Ascending aorta (tissue), 2 donors: ENCODE data around the gene CXCR3. TPM values are rescaled to one million over a fixed set of nuclear protein-coding genes. Genes with fewer than 3 reads are reported as not detected.
"Not testable (repeated sequence)": the region's sequence is repeated elsewhere in the genome, so short reads cannot be mapped to it uniquely, and the experiment has no call there.

Experiments used
- DNase-seq, 2 donors: peaks; one replicate each; pipeline ENCODE4 v3.0.0-alpha.2; 2019; ENCODE audit warnings: low spot score in 2 of 2
- H3K27ac ChIP-seq, 2 donors: fragments of 200-600 bp; sonication (generic); one replicate each; pipeline ENCODE4 v1.5.1; 2016 to 2017; ENCODE audit warnings: mild to moderate bottlenecking in 1 of 2
- H3K27me3 ChIP-seq: fragments of 200-600 bp; sonication (generic); one replicate; pipeline ENCODE4 v1.5.1; 2017
- H3K36me3 ChIP-seq, 2 donors: fragments of 200-600 bp; sonication (generic); one replicate each; pipeline ENCODE4 v1.5.1; 2016
- H3K4me1 ChIP-seq, 2 donors: fragments of 200-600 bp; sonication (generic); one replicate each; pipeline ENCODE4 v1.5.1; 2016 to 2017; ENCODE audit warnings: mild to moderate bottlenecking in 1 of 2
- H3K4me3 ChIP-seq, 2 donors: fragments of 200-600 bp; sonication (generic); one replicate each; pipeline ENCODE4 v1.5.1; 2016 to 2017; ENCODE audit warnings: mild to moderate bottlenecking in 1 of 2
- H3K9me3 ChIP-seq, 2 donors: fragments of 200-600 bp; sonication (generic); one replicate each; pipeline ENCODE4 v1.5.1; 2016
- intact Hi-C: fragments of 100-400 bp; cut with DNase I; formaldehyde crosslinking; loops from one replicate; pipeline ENCODE4 v1.15.1; 2023
- total RNA-seq: library from RNA; depleted of rRNA; stranded (reverse); fragments of >200 nt; gene quantifications from one replicate; pipeline ENCODE4 v1.1.0, GENCODE V29; 2016
- TF ChIP-seq, protein P1 (sequence below), 3 experiments: fragments of 200-600 bp in 2 of 3; fragments of 450-650 bp in 1 of 3; sonication (generic) in 2 of 3; IDR thresholded peaks; one replicate each; pipeline ENCODE4 v1.5.1; 2016 to 2019; ENCODE audit warnings: antibody characterized with exemption in 3 of 3, mild to moderate bottlenecking in 1 of 3, moderate library complexity in 1 of 3

The CXCR3 gene
- total RNA-seq, 1 donor from 2014 or later: not detected

DNA sequence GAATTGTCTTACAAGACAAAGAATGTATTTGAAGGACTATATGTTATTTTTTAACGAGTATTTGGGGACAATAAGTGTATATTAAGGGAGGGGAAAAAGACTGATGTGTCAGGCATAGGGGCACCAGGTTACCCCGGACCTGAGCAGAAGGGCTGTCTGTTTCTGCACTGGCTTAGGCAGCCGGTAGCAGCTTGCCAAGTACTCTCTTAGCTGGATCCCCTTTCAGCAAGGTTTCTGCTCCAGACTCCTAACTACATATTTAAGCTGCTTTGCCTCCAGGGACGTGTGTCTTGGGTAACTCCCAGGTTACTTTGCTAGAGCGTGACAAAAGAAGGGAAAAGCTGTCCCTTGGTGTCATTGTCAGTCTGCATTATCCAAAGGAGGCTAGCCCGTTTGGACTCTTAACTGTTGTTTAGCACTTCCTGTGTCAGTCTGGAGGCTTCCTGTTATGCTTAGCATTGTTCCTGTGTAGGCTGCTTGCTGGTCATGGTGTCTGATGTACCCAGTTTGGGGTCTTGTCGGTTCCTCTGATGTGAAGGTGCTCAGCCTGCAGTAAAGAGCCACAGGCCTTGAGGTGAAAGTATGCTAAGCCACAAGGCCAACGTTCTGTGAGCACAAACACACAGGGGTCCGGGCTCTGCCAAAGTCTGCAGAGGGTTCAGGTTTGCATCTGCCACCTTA lies 11.6 kb downstream of the CXCR3 start:
- H3K4me1 ChIP-seq: no peaks in the 10 kb centered on the region
- H3K4me3 ChIP-seq: no peak overlapping the region
- TF ChIP-seq, protein P1, sequence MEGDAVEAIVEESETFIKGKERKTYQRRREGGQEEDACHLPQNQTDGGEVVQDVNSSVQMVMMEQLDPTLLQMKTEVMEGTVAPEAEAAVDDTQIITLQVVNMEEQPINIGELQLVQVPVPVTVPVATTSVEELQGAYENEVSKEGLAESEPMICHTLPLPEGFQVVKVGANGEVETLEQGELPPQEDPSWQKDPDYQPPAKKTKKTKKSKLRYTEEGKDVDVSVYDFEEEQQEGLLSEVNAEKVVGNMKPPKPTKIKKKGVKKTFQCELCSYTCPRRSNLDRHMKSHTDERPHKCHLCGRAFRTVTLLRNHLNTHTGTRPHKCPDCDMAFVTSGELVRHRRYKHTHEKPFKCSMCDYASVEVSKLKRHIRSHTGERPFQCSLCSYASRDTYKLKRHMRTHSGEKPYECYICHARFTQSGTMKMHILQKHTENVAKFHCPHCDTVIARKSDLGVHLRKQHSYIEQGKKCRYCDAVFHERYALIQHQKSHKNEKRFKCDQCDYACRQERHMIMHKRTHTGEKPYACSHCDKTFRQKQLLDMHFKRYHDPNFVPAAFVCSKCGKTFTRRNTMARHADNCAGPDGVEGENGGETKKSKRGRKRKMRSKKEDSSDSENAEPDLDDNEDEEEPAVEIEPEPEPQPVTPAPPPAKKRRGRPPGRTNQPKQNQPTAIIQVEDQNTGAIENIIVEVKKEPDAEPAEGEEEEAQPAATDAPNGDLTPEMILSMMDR (IDR thresholded peaks at IDR 0.05): no peak
- intact Hi-C loops: no loop called here
- peaks cover 22 to 57% of the 10 kb centered on the region in 2 donors for H3K36me3 ChIP-seq
- DNase-seq: no peak
- H3K27me3 ChIP-seq: no peaks in the 10 kb centered on the region
- H3K27ac ChIP-seq: no peak overlapping the region
- peaks cover 0 to 4% of the 10 kb centered on the region in 2 donors for H3K9me3 ChIP-seq

DNA sequence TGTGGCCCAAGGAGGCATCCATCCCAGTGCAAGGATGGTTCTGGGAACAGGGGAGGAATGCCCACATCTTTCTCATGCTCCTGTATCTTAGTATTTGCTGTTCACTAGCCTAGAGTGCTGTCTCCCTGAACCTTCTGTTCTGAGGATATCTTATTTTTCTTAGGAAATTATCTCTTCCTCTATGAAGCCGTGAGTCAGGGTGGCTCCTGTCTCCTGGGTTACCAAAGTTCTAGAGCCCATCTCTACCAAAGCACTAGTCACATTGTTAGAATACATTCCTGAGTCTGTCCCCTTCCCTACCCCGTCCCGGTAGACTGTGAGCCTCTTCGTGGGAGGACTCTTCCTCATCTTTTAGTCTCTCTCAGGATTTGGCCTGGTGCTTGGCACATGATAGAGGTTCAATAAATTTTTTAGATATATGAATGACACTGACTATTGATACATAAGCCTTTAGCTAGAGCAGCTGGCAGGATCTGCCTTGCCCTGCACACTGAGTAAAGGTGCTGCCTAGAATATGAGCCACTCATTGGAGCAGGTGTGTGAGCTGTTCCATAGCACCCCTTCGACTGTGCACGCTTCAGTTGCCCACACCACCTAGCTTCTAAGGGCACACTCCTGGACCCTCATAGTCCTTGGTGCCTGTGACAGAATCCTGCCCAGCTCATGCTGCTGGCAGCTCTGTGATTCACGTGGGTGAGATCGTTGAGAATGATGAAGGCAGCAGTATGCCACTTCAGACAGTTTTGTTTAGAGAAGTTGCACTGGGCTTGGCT lies 13.3 kb downstream of the CXCR3 start:
- H3K9me3 ChIP-seq: peaks cover 0 to 4% of the 10 kb centered on the region in 2 donors
- H3K4me3 ChIP-seq: no peak overlapping the region
- intact Hi-C loops: no loop called here
- no peak overlapping the region for H3K27ac ChIP-seq
- DNase-seq: no peak
- H3K4me1 ChIP-seq: no peaks in the 10 kb centered on the region
- H3K27me3 ChIP-seq: no peaks in the 10 kb centered on the region
- TF ChIP-seq, protein P1 (IDR thresholded peaks at IDR 0.05): no peak
- peaks cover 19 to 53% of the 10 kb centered on the region in 2 donors for H3K36me3 ChIP-seq

DNA sequence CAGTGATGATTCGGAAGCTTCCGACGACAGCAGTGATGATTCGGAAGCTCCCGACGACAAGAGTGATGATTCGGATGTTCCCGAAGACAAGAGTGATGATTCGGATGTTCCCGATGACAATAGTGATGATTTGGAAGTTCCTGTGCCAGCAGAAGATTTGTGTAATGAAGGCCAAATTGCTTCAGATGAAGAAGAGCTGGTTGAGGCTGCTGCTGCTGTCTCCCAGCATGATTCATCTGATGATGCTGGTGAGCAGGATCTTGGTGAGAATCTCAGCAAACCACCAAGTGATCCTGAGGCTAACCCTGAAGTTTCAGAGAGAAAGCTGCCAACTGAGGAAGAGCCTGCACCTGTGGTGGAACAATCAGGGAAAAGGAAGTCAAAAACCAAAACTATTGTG lies 14.2 kb downstream of the CXCR3 start:
- peaks cover 0 to 4% of the 10 kb centered on the region in 2 donors for H3K9me3 ChIP-seq
- no peaks in the 10 kb centered on the region for H3K4me1 ChIP-seq
- intact Hi-C loops: no loop called here
- TF ChIP-seq, protein P1 (IDR thresholded peaks at IDR 0.05): no peak
- no peak overlapping the region for H3K4me3 ChIP-seq
- H3K36me3 ChIP-seq: peaks cover 16 to 47% of the 10 kb centered on the region in 2 donors
- H3K27me3 ChIP-seq: no peaks in the 10 kb centered on the region
- no peak for DNase-seq
- no peak overlapping the region for H3K27ac ChIP-seq

DNA sequence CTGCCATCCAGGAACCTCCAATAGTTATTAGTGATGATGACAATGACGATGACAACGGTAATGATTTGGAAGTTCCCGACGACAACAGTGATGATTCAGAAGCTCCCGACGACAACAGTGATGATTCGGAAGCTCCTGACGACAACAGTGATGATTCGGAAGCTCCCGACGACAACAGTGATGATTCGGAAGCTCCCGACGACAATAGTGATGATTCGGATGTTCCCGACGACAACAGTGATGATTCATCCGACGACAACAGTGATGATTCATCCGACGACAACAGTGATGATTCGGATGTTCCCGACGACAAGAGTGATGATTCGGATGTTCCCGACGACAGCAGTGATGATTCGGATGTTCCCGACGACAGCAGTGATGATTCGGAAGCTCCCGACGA lies 14.7 kb downstream of the CXCR3 start:
- no peak for DNase-seq
- Histone ChIP-seq H3K27me3 (no peaks in the 10 kb centered on the region), H3K4me3 (no peak overlapping the region), H3K27ac (no peak overlapping the region), H3K9me3 (peaks cover 0 to 4% of the 10 kb centered on the region in 2 donors), H3K4me1 (no peaks in the 10 kb centered on the region), H3K36me3 (peaks cover 17 to 47% of the 10 kb centered on the region in 2 donors)
- intact Hi-C loops: no loop called here
- TF ChIP-seq, protein P1 (IDR thresholded peaks at IDR 0.05): no peak

DNA sequence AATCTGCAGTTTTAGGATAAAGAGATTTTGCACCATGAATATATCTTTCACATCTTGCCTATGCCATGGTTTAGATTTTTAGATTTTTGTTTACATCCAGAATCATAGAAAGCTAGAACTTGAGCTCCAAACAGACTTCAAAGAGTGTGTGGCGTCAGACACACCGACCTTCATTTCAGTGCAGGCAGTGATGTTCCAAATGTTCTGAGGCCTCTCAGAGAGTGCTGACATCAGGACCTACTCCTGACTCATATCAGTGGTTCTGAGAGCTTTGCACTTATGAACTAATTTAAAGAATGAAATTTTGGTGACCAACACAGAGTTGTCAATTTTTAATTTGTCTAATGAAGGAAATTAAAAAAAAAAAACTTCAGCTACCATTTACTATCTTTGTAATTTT lies 18.3 kb downstream of the CXCR3 start:
- no peaks in the 10 kb centered on the region for H3K27me3 ChIP-seq
- peaks cover 26 to 41% of the 10 kb centered on the region in 2 donors for H3K36me3 ChIP-seq
- H3K4me3 ChIP-seq: no peak overlapping the region
- no peak for DNase-seq
- no peaks in the 10 kb centered on the region for H3K4me1 ChIP-seq
- peaks cover 0 to 4% of the 10 kb centered on the region in 2 donors for H3K9me3 ChIP-seq
- H3K27ac ChIP-seq: no peak overlapping the region
- intact Hi-C loops: no loop called here
- TF ChIP-seq, protein P1 (IDR thresholded peaks at IDR 0.05): no peak

DNA sequence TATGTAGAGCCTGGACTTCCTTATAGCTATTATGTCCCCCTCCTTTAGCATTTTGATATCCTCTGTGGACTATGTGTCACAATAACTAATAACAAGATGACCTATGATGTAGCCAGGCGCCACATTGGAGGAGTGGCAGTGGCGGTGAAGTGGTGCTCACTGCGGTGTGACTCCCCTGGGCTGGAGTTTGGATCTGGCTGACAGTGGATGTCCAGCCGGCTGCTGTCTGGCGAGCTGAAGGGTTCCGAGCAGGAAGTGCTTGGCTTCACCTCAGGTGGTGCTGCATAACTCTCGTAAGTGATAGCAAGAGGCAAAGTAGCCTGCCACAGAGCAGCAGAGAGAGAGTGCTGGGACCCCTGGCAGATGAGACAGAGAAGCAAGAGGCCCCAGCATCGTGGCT lies 25.1 kb downstream of the CXCR3 start:
- H3K9me3 ChIP-seq, intact Hi-C loops, DNase-seq, H3K36me3 ChIP-seq, H3K4me3 ChIP-seq, H3K4me1 ChIP-seq, H3K27me3 ChIP-seq, H3K27ac ChIP-seq: not testable (repeated sequence)
